Gastrocnemius medialis (tissue), 4 donors: ENCODE results near the gene BTBD16. TPM values are rescaled to one million over a fixed set of nuclear protein-coding genes. Genes with fewer than 3 reads are reported as not detected.

Experiments
- ATAC-seq, 2 donors: fragments of 150-250 bp; one replicate each; pipeline ENCODE4 v1.9.1; 2016
- DNase-seq, 2 donors: peaks; one replicate each; pipeline ENCODE4 v3.0.0-alpha.2; 2019
- H3K27ac ChIP-seq, 4 donors: fragments of 200-600 bp; sonication (generic); 1 replicate in 1 of 4; 2 replicates in 3 of 4; pipeline ENCODE4 v1.5.1; 2016 to 2018; ENCODE audit warnings: mild to moderate bottlenecking in 2 of 4, moderate library complexity in 1 of 4
- H3K27me3 ChIP-seq, 3 donors: fragments of 200-600 bp; sonication (generic) in 2 of 3; 1 replicate in 1 of 3; 2 replicates in 2 of 3; pipeline versions ENCODE4 v1.5.1 to v1.6.0; 2016 to 2019; ENCODE audit warnings: mild to moderate bottlenecking in 1 of 3, moderate library complexity in 1 of 3
- H3K36me3 ChIP-seq, 2 donors: fragments of 200-600 bp; sonication (generic) in 1 of 2; one replicate each; pipeline ENCODE4 v1.5.1; 2017 to 2018
- H3K4me1 ChIP-seq, 2 donors: fragments of 200-600 bp; sonication (generic) in 1 of 2; one replicate each; pipeline ENCODE4 v1.5.1; 2016 to 2017; ENCODE audit warnings: mild to moderate bottlenecking in 2 of 2
- H3K4me3 ChIP-seq, 4 donors: fragments of 200-600 bp; sonication (generic) in 3 of 4; 1 replicate in 1 of 4; 2 replicates in 3 of 4; pipeline ENCODE4 v1.5.1; 2016 to 2019; ENCODE audit warnings: mild to moderate bottlenecking in 2 of 4
- H3K9me3 ChIP-seq, 3 donors: fragments of 200-600 bp; sonication (generic) in 2 of 3; 1 replicate in 1 of 3; 2 replicates in 2 of 3; pipeline ENCODE4 v1.5.1; 2016 to 2019
- POLR2A ChIP-seq, 2 donors: fragments of 450-650 bp; IDR thresholded peaks; one replicate each; pipeline ENCODE4 v1.6.1; 2017; ENCODE audit warnings: antibody characterized with exemption in 2 of 2, mild to moderate bottlenecking in 2 of 2, moderate library complexity in 2 of 2
- in situ Hi-C, 4 donors: fragments of 200-750 bp; cut with MboI; loops; one replicate each; pipeline versions ENCODE4 v1.15.0 to v1.8.0; 2017; ENCODE audit warnings: low sequenced_read_pairs in 4 of 4
- intact Hi-C: fragments of 100-400 bp; cut with DNase I; formaldehyde crosslinking; loops from one replicate; pipeline ENCODE4 v1.15.1; 2023; ENCODE audit warnings: low total_unique reads
- total RNA-seq, 4 donors: library from RNA; depleted of rRNA; stranded (reverse); fragments of >200 nt; gene quantifications; one replicate each; pipeline versions ENCODE4 v1.1.0 to v1.2.3, GENCODE V29; 2016
- TF ChIP-seq, protein P1 (sequence below), 5 experiments: fragments of 450-650 bp in 3 of 5; fragments of 200-600 bp in 2 of 5; sonication (generic) in 2 of 5; IDR thresholded peaks in 4 of 5; conservative IDR thresholded peaks in 1 of 5; 1 replicate in 4 of 5; 2 replicates in 1 of 5; pipeline ENCODE4 v1.5.1; 2016 to 2019; ENCODE audit warnings: antibody characterized with exemption in 5 of 5, mild to moderate bottlenecking in 3 of 5, moderate library complexity in 3 of 5

BTBD16 gene
- total RNA-seq, 4 donors from 2014 or later = 0.46 to 0.55 TPM; not detected in 2

- Histone ChIP-seq H3K27ac (no peak overlapping the region), H3K4me1 (no peaks in the 10 kb centered on the region), H3K27me3 (no peaks in the 10 kb centered on the region), H3K4me3 (no peak overlapping the region), H3K9me3 (no peaks in the 10 kb centered on the region), H3K36me3 (no peaks in the 10 kb centered on the region)
- DNase-seq (no peak), ATAC-seq (no peak)
- TF ChIP-seq, protein P1, sequence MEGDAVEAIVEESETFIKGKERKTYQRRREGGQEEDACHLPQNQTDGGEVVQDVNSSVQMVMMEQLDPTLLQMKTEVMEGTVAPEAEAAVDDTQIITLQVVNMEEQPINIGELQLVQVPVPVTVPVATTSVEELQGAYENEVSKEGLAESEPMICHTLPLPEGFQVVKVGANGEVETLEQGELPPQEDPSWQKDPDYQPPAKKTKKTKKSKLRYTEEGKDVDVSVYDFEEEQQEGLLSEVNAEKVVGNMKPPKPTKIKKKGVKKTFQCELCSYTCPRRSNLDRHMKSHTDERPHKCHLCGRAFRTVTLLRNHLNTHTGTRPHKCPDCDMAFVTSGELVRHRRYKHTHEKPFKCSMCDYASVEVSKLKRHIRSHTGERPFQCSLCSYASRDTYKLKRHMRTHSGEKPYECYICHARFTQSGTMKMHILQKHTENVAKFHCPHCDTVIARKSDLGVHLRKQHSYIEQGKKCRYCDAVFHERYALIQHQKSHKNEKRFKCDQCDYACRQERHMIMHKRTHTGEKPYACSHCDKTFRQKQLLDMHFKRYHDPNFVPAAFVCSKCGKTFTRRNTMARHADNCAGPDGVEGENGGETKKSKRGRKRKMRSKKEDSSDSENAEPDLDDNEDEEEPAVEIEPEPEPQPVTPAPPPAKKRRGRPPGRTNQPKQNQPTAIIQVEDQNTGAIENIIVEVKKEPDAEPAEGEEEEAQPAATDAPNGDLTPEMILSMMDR (IDR thresholded peaks at IDR 0.05 in 4 of 5, conservative IDR thresholded peaks at IDR 0.05 in 1 of 5) = no peak
- TF ChIP-seq POLR2A (IDR thresholded peaks at IDR 0.05) = no peak
- in situ Hi-C loops = no loop called here
- intact Hi-C loops = no loop called here
Observed at GRCh38 chr10:122357685-122358084, 86.6 kb downstream of the BTBD16 start.

DNA sequence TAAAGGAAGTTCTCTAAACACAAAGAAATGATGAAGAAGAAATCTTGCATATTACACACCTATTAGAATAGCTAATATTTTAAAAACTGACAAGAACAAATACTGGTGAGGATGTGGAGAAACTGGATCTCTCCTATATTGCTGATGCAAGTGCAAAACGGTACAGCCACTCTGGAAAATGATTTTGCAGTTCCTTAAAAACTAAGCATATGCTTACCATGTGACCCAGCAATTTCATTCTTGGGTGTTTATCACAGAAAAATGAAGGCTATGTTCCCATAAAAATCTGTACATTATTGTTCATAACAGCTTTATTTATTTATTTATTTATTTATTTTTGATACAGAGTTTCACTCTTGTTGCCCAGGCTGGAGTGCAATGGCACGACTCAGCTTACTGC is 88.5 kb downstream of the BTBD16 start:
- Histone ChIP-seq H3K9me3 (no peaks in the 10 kb centered on the region), H3K27ac (no peak overlapping the region), H3K4me3 (no peak overlapping the region), H3K4me1 (no peaks in the 10 kb centered on the region), H3K27me3 (no peaks in the 10 kb centered on the region), H3K36me3 (no peaks in the 10 kb centered on the region)
- DNase-seq (no peak), ATAC-seq (no peak)
- in situ Hi-C loops = no loop called here
- no peak for TF ChIP-seq POLR2A (IDR thresholded peaks at IDR 0.05)
- intact Hi-C loops = no loop called here

DNA sequence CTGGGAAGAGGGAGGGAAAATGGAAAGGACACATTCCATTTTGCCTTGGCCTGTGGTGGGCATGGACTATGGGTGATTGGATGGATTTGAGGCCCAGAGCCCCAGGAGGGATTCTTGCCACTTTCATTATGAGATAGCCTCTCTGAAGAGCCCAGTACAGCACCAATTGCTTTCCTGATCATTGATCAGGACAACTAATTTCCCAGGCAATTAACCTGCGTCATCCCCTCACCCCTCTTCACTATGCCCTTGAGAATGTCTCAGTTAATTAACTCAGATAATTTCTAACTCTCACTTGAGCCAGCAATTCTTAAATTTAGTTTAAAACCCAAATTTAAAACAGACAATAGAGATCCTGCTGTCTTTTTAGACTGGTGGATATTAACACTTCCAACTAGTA is 90.0 kb downstream of the BTBD16 start:
- ATAC-seq = no peak
- in situ Hi-C loops (no loop called here), intact Hi-C loops (no loop called here)
- no peaks in the 10 kb centered on the region for H3K9me3 ChIP-seq
- no peak for DNase-seq
- no peak overlapping the region for H3K27ac ChIP-seq
- H3K4me1 ChIP-seq = no peaks in the 10 kb centered on the region
- H3K4me3 ChIP-seq = no peak overlapping the region
- no peaks in the 10 kb centered on the region for H3K27me3 ChIP-seq
- TF ChIP-seq, protein P1 (IDR thresholded peaks at IDR 0.05 in 4 of 5, conservative IDR thresholded peaks at IDR 0.05 in 1 of 5) = no peak
- TF ChIP-seq POLR2A (IDR thresholded peaks at IDR 0.05) = no peak
- no peaks in the 10 kb centered on the region for H3K36me3 ChIP-seq

DNA sequence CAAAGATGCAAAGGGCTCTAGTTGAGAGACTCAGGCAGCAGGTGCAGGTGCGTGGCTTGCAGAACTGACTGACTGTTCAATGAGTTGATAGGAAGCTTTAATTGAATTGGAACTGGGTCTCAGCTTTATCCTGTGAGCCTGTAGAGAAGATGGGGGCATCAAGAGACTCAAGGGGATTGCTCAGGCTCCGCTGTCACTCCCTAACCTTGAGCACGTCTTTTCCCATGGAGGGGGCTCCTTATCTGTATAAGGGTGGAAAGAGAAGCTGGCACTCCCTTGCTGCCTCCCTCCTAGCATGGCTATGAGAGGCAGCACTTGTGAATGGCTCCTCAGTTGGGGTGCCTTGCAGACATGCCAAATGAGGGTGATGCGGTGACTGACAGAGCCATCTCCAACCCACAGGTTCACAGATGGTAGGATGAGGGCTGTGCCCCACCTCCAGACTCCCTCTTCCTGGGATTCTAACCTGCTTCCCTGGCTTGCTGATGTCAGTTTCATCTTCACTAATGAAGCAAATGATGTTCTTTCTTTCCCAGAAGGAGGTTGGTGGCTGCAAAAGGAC is 91.0 kb downstream of the BTBD16 start:
- no peak for TF ChIP-seq POLR2A (IDR thresholded peaks at IDR 0.05)
- TF ChIP-seq, protein P1 (IDR thresholded peaks at IDR 0.05 in 4 of 5, conservative IDR thresholded peaks at IDR 0.05 in 1 of 5) = no peak
- intact Hi-C loops = no loop called here
- Histone ChIP-seq H3K27ac (no peak overlapping the region), H3K27me3 (no peaks in the 10 kb centered on the region), H3K4me3 (no peak overlapping the region), H3K36me3 (no peaks in the 10 kb centered on the region), H3K9me3 (no peaks in the 10 kb centered on the region), H3K4me1 (no peaks in the 10 kb centered on the region)
- DNase-seq (no peak), ATAC-seq (no peak)
- in situ Hi-C loops = no loop called here

DNA sequence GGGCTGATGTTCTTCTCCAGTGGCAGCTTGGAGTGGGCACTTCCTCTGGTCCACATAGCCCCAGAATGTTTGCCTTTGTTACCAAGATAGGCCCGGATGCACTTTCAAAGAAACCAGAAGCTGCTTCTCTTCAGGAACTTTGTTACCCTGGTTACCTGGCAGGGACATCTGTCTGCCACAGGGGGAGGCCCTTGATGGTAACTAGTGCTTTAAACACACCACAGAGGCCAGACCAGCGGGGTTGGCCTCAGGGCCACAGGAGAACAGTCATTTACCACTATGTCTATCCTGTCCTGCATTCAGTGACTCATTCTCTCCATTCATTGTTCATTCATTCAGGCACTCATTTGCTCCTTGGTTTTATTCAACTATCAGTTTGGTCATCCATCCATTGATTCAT is 91.5 kb downstream of the BTBD16 start:
- no peak for DNase-seq
- ATAC-seq = no peak
- no peaks in the 10 kb centered on the region for H3K4me1 ChIP-seq
- H3K27ac ChIP-seq = no peak overlapping the region
- no peaks in the 10 kb centered on the region for H3K36me3 ChIP-seq
- intact Hi-C loops = no loop called here
- no peaks in the 10 kb centered on the region for H3K9me3 ChIP-seq
- no peak for TF ChIP-seq POLR2A (IDR thresholded peaks at IDR 0.05)
- TF ChIP-seq, protein P1 (IDR thresholded peaks at IDR 0.05 in 4 of 5, conservative IDR thresholded peaks at IDR 0.05 in 1 of 5) = no peak
- in situ Hi-C loops = no loop called here
- no peak overlapping the region for H3K4me3 ChIP-seq
- no peaks in the 10 kb centered on the region for H3K27me3 ChIP-seq
